ENCODE data around the gene CIDEC. TPM values are rescaled to one million over a fixed set of nuclear protein-coding genes. Genes with fewer than 3 reads are reported as not detected.

Gene CIDEC
- total and polyA plus RNA-seq, 5 donors from 2014 or later = not detected

DNA sequence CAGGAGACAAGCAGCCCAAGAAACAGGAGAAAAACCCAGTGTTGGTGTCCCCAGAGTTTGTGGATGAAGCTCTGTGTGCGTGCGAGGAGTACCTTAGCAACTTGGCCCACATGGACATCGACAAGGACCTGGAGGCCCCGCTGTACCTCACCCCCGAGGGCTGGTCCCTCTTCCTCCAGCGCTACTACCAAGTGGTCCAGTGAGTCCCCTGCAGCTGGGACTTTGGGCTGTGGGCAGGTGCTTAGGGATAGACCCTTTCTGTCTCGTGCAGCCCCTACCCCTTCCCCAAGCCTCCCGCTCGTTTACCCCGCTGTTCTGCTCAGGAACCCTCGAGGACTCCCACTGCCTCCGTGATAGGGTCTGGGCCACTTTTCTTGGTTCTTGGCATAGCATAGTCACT is 59.5 kb downstream of the CIDEC start:
- H3K4me3 Mint-ChIP-seq = no peak overlapping the region
- H3K27me3 Mint-ChIP-seq = no peaks in the 10 kb centered on the region
- Histone ChIP-seq H3K4me1 (ENCODE audit: control insufficient read depth, insufficient read depth, low read length, poor library complexity, severe bottlenecking) (no peaks in the 10 kb centered on the region), H3K27me3 (ENCODE audit: control insufficient read depth, insufficient read depth, low read length) (no peaks in the 10 kb centered on the region), H3K36me3 (ENCODE audit: control insufficient read depth, insufficient read depth, low read length) (no peaks in the 10 kb centered on the region), H3K4me3 (ENCODE audit: low read depth, low read length) (no peak overlapping the region), H3K27ac (ENCODE audit: insufficient read depth, low read length, poor library complexity, severe bottlenecking) (no peak overlapping the region), H3K9me3 (ENCODE audit: control insufficient read depth in 2 of 2, low read length in 2 of 2) (no peaks in the 10 kb centered on the region)
- peaks cover 11% of the 10 kb centered on the region for H3K36me3 Mint-ChIP-seq
- DNase-seq = no peak
- no peak overlapping the region for H3K27ac Mint-ChIP-seq
- H3K4me1 Mint-ChIP-seq = peaks cover 0 to 5% (median 0%) of the 10 kb centered on the region in 4 donors
- H3K9me3 Mint-ChIP-seq = peaks cover 0 to 1% (median 0%) of the 10 kb centered on the region in 7 donors
- no peak for ATAC-seq (ENCODE audit: low read depth in 2 of 2)

DNA sequence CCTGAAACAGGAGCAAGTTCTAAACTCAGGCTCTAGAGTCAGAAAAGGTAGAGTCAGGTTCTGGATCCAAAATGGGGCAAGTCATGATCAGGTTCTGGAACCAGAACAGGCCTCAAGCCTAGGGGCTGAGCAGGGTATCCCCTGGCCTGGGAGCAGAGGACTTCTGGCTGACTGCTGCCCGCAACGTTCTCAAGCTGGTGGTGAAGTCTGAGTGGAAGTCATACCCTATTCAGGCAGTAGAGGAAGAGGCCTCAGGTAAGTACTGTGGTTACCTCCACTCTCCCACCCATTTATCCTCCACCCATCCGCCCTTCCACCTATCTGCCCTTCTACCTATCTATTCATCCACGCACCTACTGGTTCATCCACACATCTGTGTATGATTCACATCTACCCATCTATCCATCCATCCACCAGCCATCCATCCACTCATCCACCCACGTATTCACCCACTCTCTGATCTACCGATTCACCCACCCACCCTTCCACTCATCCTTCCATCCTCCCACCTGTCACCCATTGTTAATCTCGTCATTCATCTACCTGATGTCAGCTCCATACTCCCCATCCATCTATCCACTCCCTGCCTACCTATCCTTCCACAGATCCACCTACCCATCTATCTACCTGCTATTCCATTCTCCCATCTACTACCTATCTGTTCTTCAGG is 61.3 kb downstream of the CIDEC start:
- Mint-ChIP-seq H3K27me3 (no peaks in the 10 kb centered on the region), H3K36me3 (peaks cover 11% of the 10 kb centered on the region), H3K4me1 (peaks cover 0 to 5% (median 0%) of the 10 kb centered on the region in 4 donors), H3K4me3 (no peak overlapping the region), H3K27ac (peak overlapping the region in 1 of 3 donors; percentile 73), H3K9me3 (peaks cover 0 to 1% (median 0%) of the 10 kb centered on the region in 7 donors)
- ATAC-seq (ENCODE audit: low read depth in 2 of 2) (no peak), DNase-seq (no peak)
- Histone ChIP-seq H3K36me3 (ENCODE audit: control insufficient read depth, insufficient read depth, low read length) (no peaks in the 10 kb centered on the region), H3K4me1 (ENCODE audit: control insufficient read depth, insufficient read depth, low read length, poor library complexity, severe bottlenecking) (no peaks in the 10 kb centered on the region), H3K27me3 (ENCODE audit: control insufficient read depth, insufficient read depth, low read length) (no peaks in the 10 kb centered on the region), H3K27ac (ENCODE audit: insufficient read depth, low read length, poor library complexity, severe bottlenecking) (no peak overlapping the region), H3K9me3 (ENCODE audit: control insufficient read depth in 2 of 2, low read length in 2 of 2) (no peaks in the 10 kb centered on the region), H3K4me3 (ENCODE audit: low read depth, low read length) (no peak overlapping the region)

DNA sequence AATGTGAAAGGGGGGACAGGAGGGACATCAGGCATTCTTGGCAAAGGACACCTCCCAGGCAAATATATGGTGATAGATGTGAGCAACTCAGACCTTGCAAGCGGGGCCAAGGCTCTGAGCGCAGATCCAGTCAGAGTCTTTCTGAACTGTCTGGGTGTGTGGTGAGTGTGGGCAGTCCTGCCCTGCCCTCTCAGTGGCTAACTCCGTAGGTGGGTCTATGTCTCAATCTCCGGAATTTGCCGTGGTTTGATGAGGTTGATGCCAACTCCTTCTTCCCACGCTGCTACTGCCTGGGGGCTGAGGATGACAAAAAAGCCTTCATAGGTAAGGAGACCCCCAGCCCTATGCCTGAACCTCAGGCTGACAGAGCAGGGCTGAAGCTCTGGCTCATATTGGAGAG is 62.6 kb downstream of the CIDEC start:
- Mint-ChIP-seq H3K4me1 (peaks cover 0 to 5% (median 0%) of the 10 kb centered on the region in 4 donors), H3K36me3 (peaks cover 14% of the 10 kb centered on the region), H3K9me3 (peaks cover 0 to 1% (median 0%) of the 10 kb centered on the region in 7 donors), H3K27me3 (no peaks in the 10 kb centered on the region), H3K27ac (no peak overlapping the region), H3K4me3 (no peak overlapping the region)
- Histone ChIP-seq H3K4me3 (ENCODE audit: low read depth, low read length) (no peak overlapping the region), H3K27me3 (ENCODE audit: control insufficient read depth, insufficient read depth, low read length) (no peaks in the 10 kb centered on the region), H3K4me1 (ENCODE audit: control insufficient read depth, insufficient read depth, low read length, poor library complexity, severe bottlenecking) (no peaks in the 10 kb centered on the region), H3K36me3 (ENCODE audit: control insufficient read depth, insufficient read depth, low read length) (no peaks in the 10 kb centered on the region), H3K27ac (ENCODE audit: insufficient read depth, low read length, poor library complexity, severe bottlenecking) (no peak overlapping the region), H3K9me3 (ENCODE audit: control insufficient read depth in 2 of 2, low read length in 2 of 2) (no peaks in the 10 kb centered on the region)
- ATAC-seq (ENCODE audit: low read depth in 2 of 2) (no peak), DNase-seq (no peak)

Other genes with a start within 250 kb of the CIDEC start
- gene MTMR14, start 230.7 kb downstream of the CIDEC start, total RNA-seq = 97.4 TPM
- gene MTMR14, start 230.7 kb downstream of the CIDEC start, polyA plus RNA-seq = 10 to 100 TPM; 66.8 to 90.2 (median 80.9) TPM
- not detected for gene CPNE9, start 176.4 kb downstream of the CIDEC start, total RNA-seq
- gene CPNE9, start 176.4 kb downstream of the CIDEC start, polyA plus RNA-seq = not detected
- 41.2 TPM for gene BRPF1, start 148.5 kb downstream of the CIDEC start, total RNA-seq
- gene BRPF1, start 148.5 kb downstream of the CIDEC start, polyA plus RNA-seq = 10 to 100 TPM in 2 of 4 donors, 1 to 10 TPM in 2; 6.7 to 12.1 (median 9.2) TPM
- 26.3 TPM for gene OGG1, start 130.3 kb downstream of the CIDEC start, total RNA-seq
- gene OGG1, start 130.3 kb downstream of the CIDEC start, polyA plus RNA-seq = 10 to 100 TPM; 21.8 to 30.2 (median 26.7) TPM
- gene CAMK1, start 110.3 kb downstream of the CIDEC start, total RNA-seq = 4.9 TPM
- gene CAMK1, start 110.3 kb downstream of the CIDEC start, polyA plus RNA-seq = 10 to 100 TPM in 1 of 4 donors, 1 to 10 TPM in 3; 4.5 to 13.7 (median 7.7) TPM
- gene TADA3, start 87.8 kb downstream of the CIDEC start, total RNA-seq = 44.7 TPM
- 10 to 100 TPM; 50.2 to 69.0 (median 60.5) TPM for gene TADA3, start 87.8 kb downstream of the CIDEC start, polyA plus RNA-seq
- gene ARPC4, start 87.2 kb downstream of the CIDEC start, total RNA-seq = 203 TPM
- 100 to 1,000 TPM; 294 to 384 (median 336) TPM for gene ARPC4, start 87.2 kb downstream of the CIDEC start, polyA plus RNA-seq
- gene TTLL3, start 70.0 kb downstream of the CIDEC start, total RNA-seq = 89.9 TPM
- 1 to 10 TPM; 2.3 to 3.8 (median 3.1) TPM for gene TTLL3, start 70.0 kb downstream of the CIDEC start, polyA plus RNA-seq
- gene RPUSD3, start 36.2 kb downstream of the CIDEC start, total RNA-seq = 21.1 TPM
- gene RPUSD3, start 36.2 kb downstream of the CIDEC start, polyA plus RNA-seq = 10 to 100 TPM; 59.7 to 72.3 (median 66.8) TPM
- gene JAGN1, start 10.4 kb upstream of the CIDEC start, total RNA-seq = 17.7 TPM
- gene JAGN1, start 10.4 kb upstream of the CIDEC start, polyA plus RNA-seq = 10 to 100 TPM; 52.6 to 70.8 (median 58.3) TPM
- gene IL17RE, start 22.6 kb upstream of the CIDEC start, total RNA-seq = 4.3 TPM
- under 1 TPM in 3 of 4 donors, not detected in 1; 0.31 to 0.33 (median 0.32) TPM for gene IL17RE, start 22.6 kb upstream of the CIDEC start, polyA plus RNA-seq
- 1.1 TPM for gene IL17RC, start 36.8 kb upstream of the CIDEC start, total RNA-seq
- 1 to 10 TPM; 5.6 to 9.5 (median 7.5) TPM for gene IL17RC, start 36.8 kb upstream of the CIDEC start, polyA plus RNA-seq
- gene CRELD1, start 53.6 kb upstream of the CIDEC start, total RNA-seq = 24.6 TPM
- 10 to 100 TPM; 20.5 to 26.5 (median 23.9) TPM for gene CRELD1, start 53.6 kb upstream of the CIDEC start, polyA plus RNA-seq
- gene PRRT3, start 72.2 kb upstream of the CIDEC start, total RNA-seq = 4.7 TPM
- 1 to 10 TPM; 3.0 to 4.3 (median 4.2) TPM for gene PRRT3, start 72.2 kb upstream of the CIDEC start, polyA plus RNA-seq
- gene EMC3, start 106.6 kb upstream of the CIDEC start, total RNA-seq = 57.2 TPM
- 10 to 100 TPM; 56.9 to 88.2 (median 74.4) TPM for gene EMC3, start 106.6 kb upstream of the CIDEC start, polyA plus RNA-seq
- gene FANCD2, start 146.2 kb upstream of the CIDEC start, total RNA-seq = 18.5 TPM
- 10 to 100 TPM in 2 of 4 donors, 1 to 10 TPM in 2; 4.5 to 62.8 (median 8.3) TPM for gene FANCD2, start 146.2 kb upstream of the CIDEC start, polyA plus RNA-seq
- not detected for gene FANCD2OS, start 228.0 kb upstream of the CIDEC start, total RNA-seq
- gene FANCD2OS, start 228.0 kb upstream of the CIDEC start, polyA plus RNA-seq = not detected
- 61.9 TPM for gene BRK1, start 235.4 kb upstream of the CIDEC start, total RNA-seq
- 100 to 1,000 TPM; 229 to 275 (median 252) TPM for gene BRK1, start 235.4 kb upstream of the CIDEC start, polyA plus RNA-seq

Data from CD4-positive, CD25-positive, alpha-beta regulatory T cell (primary cell).